ENCODE data around the gene TMEM270. TPM values are rescaled to one million over a fixed set of nuclear protein-coding genes. Genes with fewer than 3 reads are reported as not detected.
"Not testable (repeated sequence)": the region's sequence is repeated elsewhere in the genome, so short reads cannot be mapped to it uniquely, and the experiment has no call there.

TMEM270 gene
- total RNA-seq, 4 donors from 2014 or later = not detected

- Histone ChIP-seq H3K4me1 (no peaks in the 10 kb centered on the region), H3K27me3 (no peaks in the 10 kb centered on the region), H3K27ac (no peak overlapping the region), H3K9me3 (no peaks in the 10 kb centered on the region), H3K36me3 (no peaks in the 10 kb centered on the region), H3K4me3 (no peak overlapping the region)
- DNase-seq = no peak
- TF ChIP-seq POLR2A (IDR thresholded peaks at IDR 0.05) (no peak), CTCF (IDR thresholded peaks at IDR 0.05 in 4 of 5, conservative IDR thresholded peaks at IDR 0.05 in 1 of 5) (no peak)
- intact Hi-C loops (cut with DNase I; ENCODE audit: low total_unique reads) = no loop called here
- ATAC-seq = no peak
- in situ Hi-C loops (cut with MboI; ENCODE audit: low sequenced_read_pairs in 4 of 4) = loop anchor here in 1 of 4 donors (5.0 kb wide), 1 partner anchor 40 kb away; no protein-coding TSS in a partner anchor
Observed at GRCh38 chr7:73817121-73817520, 43.8 kb upstream of the TMEM270 start.

GRCh38 chr7:73820013-73820412, 40.9 kb upstream of the TMEM270 start:
- no peaks in the 10 kb centered on the region for H3K27me3 ChIP-seq
- H3K4me3 ChIP-seq = no peak overlapping the region
- intact Hi-C loops (cut with DNase I; ENCODE audit: low total_unique reads) (no loop called here), in situ Hi-C loops (cut with MboI; ENCODE audit: low sequenced_read_pairs in 4 of 4) (no loop called here)
- no peak for ATAC-seq
- TF ChIP-seq CTCF (IDR thresholded peaks at IDR 0.05 in 4 of 5, conservative IDR thresholded peaks at IDR 0.05 in 1 of 5) (no peak), POLR2A (IDR thresholded peaks at IDR 0.05) (no peak)
- H3K9me3 ChIP-seq = no peaks in the 10 kb centered on the region
- H3K27ac ChIP-seq = no peak overlapping the region
- no peaks in the 10 kb centered on the region for H3K4me1 ChIP-seq
- no peak for DNase-seq
- H3K36me3 ChIP-seq = no peaks in the 10 kb centered on the region

GRCh38 chr7:73821597-73822285, 39.2 kb upstream of the TMEM270 start:
- H3K36me3 ChIP-seq; H3K4me3 ChIP-seq; H3K27ac ChIP-seq; H3K9me3 ChIP-seq; ATAC-seq; H3K27me3 ChIP-seq; in situ Hi-C loops (cut with MboI; ENCODE audit: low sequenced_read_pairs in 4 of 4); H3K4me1 ChIP-seq; intact Hi-C loops (cut with DNase I; ENCODE audit: low total_unique reads); DNase-seq: not testable (repeated sequence)

- H3K9me3 ChIP-seq = no peaks in the 10 kb centered on the region
- DNase-seq = peak in 1 of 2 donors; percentile 53
- intact Hi-C loops (cut with DNase I; ENCODE audit: low total_unique reads) = no loop called here
- peaks cover 0 to 7% of the 10 kb centered on the region in 2 donors for H3K4me1 ChIP-seq
- no peak overlapping the region for H3K4me3 ChIP-seq
- peak; percentile 44 to 48 for ATAC-seq
- TF ChIP-seq POLR2A (IDR thresholded peaks at IDR 0.05) (no peak), CTCF (IDR thresholded peaks at IDR 0.05 in 4 of 5, conservative IDR thresholded peaks at IDR 0.05 in 1 of 5) (no peak)
- in situ Hi-C loops (cut with MboI; ENCODE audit: low sequenced_read_pairs in 4 of 4) = no loop called here
- no peaks in the 10 kb centered on the region for H3K27me3 ChIP-seq
- no peaks in the 10 kb centered on the region for H3K36me3 ChIP-seq
- no peak overlapping the region for H3K27ac ChIP-seq
Observed at GRCh38 chr7:73822319-73823173, 38.4 kb upstream of the TMEM270 start.

GRCh38 chr7:73823257-73823656, 37.7 kb upstream of the TMEM270 start:
- Histone ChIP-seq H3K4me1 (peaks cover 2 to 10% of the 10 kb centered on the region in 2 donors), H3K4me3 (no peak overlapping the region), H3K9me3 (no peaks in the 10 kb centered on the region), H3K27ac (no peak overlapping the region), H3K27me3 (no peaks in the 10 kb centered on the region), H3K36me3 (no peaks in the 10 kb centered on the region)
- in situ Hi-C loops (cut with MboI; ENCODE audit: low sequenced_read_pairs in 4 of 4) = no loop called here
- intact Hi-C loops (cut with DNase I; ENCODE audit: low total_unique reads) = no loop called here
- TF ChIP-seq CTCF (IDR thresholded peaks at IDR 0.05 in 4 of 5, conservative IDR thresholded peaks at IDR 0.05 in 1 of 5) = no peak
- no peak for DNase-seq
- ATAC-seq = no peak

All from gastrocnemius medialis (tissue), 4 donors.